SK-N-MC (cell line): ENCODE data around the gene CAND1.

Experiments
- DNase-seq: peaks from one replicate; pipeline ENCODE4 v3.0.0-alpha.2; 2011; ENCODE audit warnings: low read depth, low spot score
- H3K27ac ChIP-seq: fragments of 200-600 bp; sonication (generic); 2 replicates; pipeline ENCODE4 v1.5.1; 2016; ENCODE audit warnings: mixed run types
- H3K36me3 ChIP-seq: fragments of 200-600 bp; sonication (generic); 2 replicates; pipeline ENCODE4 v1.6.1; 2017; ENCODE audit warnings: antibody characterized with exemption, low read length, mixed read lengths; ENCODE audit not compliant: insufficient read depth
- H3K4me3 ChIP-seq: fragments of 200-600 bp; sonication (generic); 2 replicates; pipeline ENCODE4 v1.5.1; 2016
- H3K9ac ChIP-seq: fragments of 200-600 bp; sonication (generic); 2 replicates; pipeline ENCODE4 v1.8.0; 2017; ENCODE audit warnings: mixed run types, mixed read lengths; ENCODE audit not compliant: insufficient read length
- H3K9me3 ChIP-seq: fragments of 200-600 bp; sonication (generic); 2 replicates; pipeline ENCODE4 v1.6.1; 2017; ENCODE audit warnings: low read depth, mild to moderate bottlenecking, antibody characterized with exemption, low read length, moderate library complexity, mixed read lengths
- EZH2 ChIP-seq: fragments of 200-600 bp; sonication (generic); IDR thresholded peaks from one replicate; pipeline ENCODE4 v1.6.1; 2017; ENCODE audit warnings: antibody characterized with exemption
- FOXP2 ChIP-seq: optimal IDR thresholded peaks from 2 replicates; pipeline ENCODE3; 2011; ENCODE audit warnings: mild to moderate bottlenecking, moderate library complexity; ENCODE audit not compliant: insufficient read depth; ENCODE audit errors: extremely low read length, control extremely low read depth
- POLR2AphosphoS5 ChIP-seq: IDR thresholded peaks from 2 replicates; pipeline ENCODE4 v1.6.1; 2012; ENCODE audit warnings: mild to moderate bottlenecking, low read depth, low read length, borderline replicate concordance

Gene CAND1

GRCh38 chr12:67319936-67320335, 50.8 kb downstream of the CAND1 start:
- no peak for TF ChIP-seq EZH2
- TF ChIP-seq FOXP2, result no peak
- TF ChIP-seq POLR2AphosphoS5, result no peak
- no peak overlapping the region for H3K4me3 ChIP-seq
- peaks cover 72% of the 10 kb centered on the region for H3K36me3 ChIP-seq

GRCh38 chr12:67320614-67321295, 51.6 kb downstream of the CAND1 start:
- no peak overlapping the region for H3K9ac ChIP-seq
- DNase-seq, result no peak
- no peaks in the 10 kb centered on the region for H3K9me3 ChIP-seq
- no peak overlapping the region for H3K27ac ChIP-seq
- no peak overlapping the region for H3K4me3 ChIP-seq
- TF ChIP-seq POLR2AphosphoS5 (no peak), FOXP2 (no peak), EZH2 (no peak)
- peaks cover 64% of the 10 kb centered on the region for H3K36me3 ChIP-seq

More at GRCh38 chr12:67319936-67320335, 50.8 kb downstream of the CAND1 start:
- DNase-seq, result no peak
- Histone ChIP-seq H3K9ac (no peak overlapping the region), H3K27ac (no peak overlapping the region), H3K9me3 (no peaks in the 10 kb centered on the region)

- no peak for DNase-seq
- no peak for TF ChIP-seq FOXP2
- no peak for TF ChIP-seq EZH2
- no peak for TF ChIP-seq POLR2AphosphoS5
- Histone ChIP-seq H3K36me3 (peaks cover 50% of the 10 kb centered on the region), H3K27ac (no peak overlapping the region), H3K9ac (no peak overlapping the region), H3K4me3 (no peak overlapping the region), H3K9me3 (no peaks in the 10 kb centered on the region)
Measured at GRCh38 chr12:67322580-67322979, 53.4 kb downstream of the CAND1 start.

- Histone ChIP-seq H3K36me3 (peaks cover 45% of the 10 kb centered on the region), H3K9ac (no peak overlapping the region), H3K27ac (no peak overlapping the region), H3K4me3 (no peak overlapping the region), H3K9me3 (no peaks in the 10 kb centered on the region)
- no peak for TF ChIP-seq EZH2
- no peak for TF ChIP-seq POLR2AphosphoS5
- TF ChIP-seq FOXP2, result no peak
- no peak for DNase-seq
Measured at GRCh38 chr12:67323007-67323406, 53.8 kb downstream of the CAND1 start.

- H3K27ac ChIP-seq, result no peak overlapping the region
- DNase-seq, result no peak
- no peak overlapping the region for H3K4me3 ChIP-seq
- no peak for TF ChIP-seq POLR2AphosphoS5
- TF ChIP-seq FOXP2, result no peak
- no peak for TF ChIP-seq EZH2
- no peak overlapping the region for H3K9ac ChIP-seq
- H3K36me3 ChIP-seq, result peaks cover 12% of the 10 kb centered on the region; the same call in 1 of the 2 replicates
- H3K9me3 ChIP-seq, result no peaks in the 10 kb centered on the region
Measured at GRCh38 chr12:67326637-67327036, 57.5 kb downstream of the CAND1 start.

- no peak for DNase-seq
- Histone ChIP-seq H3K36me3 (peaks cover 4% of the 10 kb centered on the region; the same call in 1 of the 2 replicates), H3K27ac (no peak overlapping the region), H3K4me3 (no peak overlapping the region), H3K9ac (no peak overlapping the region), H3K9me3 (no peaks in the 10 kb centered on the region)
- TF ChIP-seq POLR2AphosphoS5 (no peak), FOXP2 (no peak), EZH2 (no peak)
Measured at GRCh38 chr12:67327466-67327865, 58.3 kb downstream of the CAND1 start.

GRCh38 chr12:67331123-67331522, 62.0 kb downstream of the CAND1 start:
- H3K27ac ChIP-seq, result no peak overlapping the region
- TF ChIP-seq FOXP2, result no peak
- TF ChIP-seq EZH2, result no peak
- TF ChIP-seq POLR2AphosphoS5, result no peak
- H3K9ac ChIP-seq, result no peak overlapping the region
- H3K9me3 ChIP-seq, result no peaks in the 10 kb centered on the region
- H3K4me3 ChIP-seq, result no peak overlapping the region
- no peak for DNase-seq
- no peaks in the 10 kb centered on the region for H3K36me3 ChIP-seq

- TF ChIP-seq FOXP2 (no peak), EZH2 (no peak), POLR2AphosphoS5 (no peak)
- H3K36me3 ChIP-seq, result no peaks in the 10 kb centered on the region
- DNase-seq, result no peak
- H3K9me3 ChIP-seq, result no peaks in the 10 kb centered on the region
- H3K9ac ChIP-seq, result no peak overlapping the region
- H3K4me3 ChIP-seq, result no peak overlapping the region
- H3K27ac ChIP-seq, result no peak overlapping the region
Measured at GRCh38 chr12:67331828-67332227, 62.7 kb downstream of the CAND1 start.

- H3K9ac ChIP-seq, result no peak overlapping the region
- H3K27ac ChIP-seq, result no peak overlapping the region
- no peaks in the 10 kb centered on the region for H3K36me3 ChIP-seq
- no peak for DNase-seq
- TF ChIP-seq POLR2AphosphoS5 (no peak), EZH2 (no peak), FOXP2 (no peak)
- H3K4me3 ChIP-seq, result no peak overlapping the region
- peaks cover 2% of the 10 kb centered on the region; the same call in 1 of the 2 replicates for H3K9me3 ChIP-seq
Measured at GRCh38 chr12:67333649-67334048, 64.5 kb downstream of the CAND1 start.
